ENCODE data around the gene ERICH2. TPM values are rescaled to one million over a fixed set of nuclear protein-coding genes. Genes with fewer than 3 reads are reported as not detected.

Gene ERICH2
- polyA plus RNA-seq, 1 of the 3 experiments (the other 2 are of a cell fraction): not detected

DNA sequence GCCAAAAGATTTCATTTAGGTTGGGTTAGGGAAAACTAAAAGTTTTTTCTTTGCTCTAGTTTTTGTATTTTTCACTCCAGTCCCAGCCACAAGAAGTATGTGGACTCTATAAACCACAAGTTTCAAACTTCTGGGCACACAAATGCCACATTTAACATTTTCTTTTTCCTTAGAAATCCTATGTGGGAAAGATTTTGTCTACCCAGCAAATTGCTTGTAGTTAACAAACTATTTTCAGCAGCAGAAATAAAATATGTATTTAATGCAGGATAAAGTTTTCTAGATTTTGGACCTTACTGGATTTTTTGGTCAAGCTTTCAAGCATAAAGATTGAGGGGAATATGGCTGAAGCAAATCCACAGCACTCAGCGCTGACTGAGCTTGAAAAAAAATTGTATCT lies 9.1 kb downstream of the ERICH2 start (continued):
- TF ChIP-seq, protein P1, sequence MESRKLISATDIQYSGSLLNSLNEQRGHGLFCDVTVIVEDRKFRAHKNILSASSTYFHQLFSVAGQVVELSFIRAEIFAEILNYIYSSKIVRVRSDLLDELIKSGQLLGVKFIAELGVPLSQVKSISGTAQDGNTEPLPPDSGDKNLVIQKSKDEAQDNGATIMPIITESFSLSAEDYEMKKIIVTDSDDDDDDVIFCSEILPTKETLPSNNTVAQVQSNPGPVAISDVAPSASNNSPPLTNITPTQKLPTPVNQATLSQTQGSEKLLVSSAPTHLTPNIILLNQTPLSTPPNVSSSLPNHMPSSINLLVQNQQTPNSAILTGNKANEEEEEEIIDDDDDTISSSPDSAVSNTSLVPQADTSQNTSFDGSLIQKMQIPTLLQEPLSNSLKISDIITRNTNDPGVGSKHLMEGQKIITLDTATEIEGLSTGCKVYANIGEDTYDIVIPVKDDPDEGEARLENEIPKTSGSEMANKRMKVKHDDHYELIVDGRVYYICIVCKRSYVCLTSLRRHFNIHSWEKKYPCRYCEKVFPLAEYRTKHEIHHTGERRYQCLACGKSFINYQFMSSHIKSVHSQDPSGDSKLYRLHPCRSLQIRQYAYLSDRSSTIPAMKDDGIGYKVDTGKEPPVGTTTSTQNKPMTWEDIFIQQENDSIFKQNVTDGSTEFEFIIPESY (IDR thresholded peaks at IDR 0.05; ENCODE audit: borderline replicate concordance, low read depth): no peak
- TF ChIP-seq POLR2AphosphoS5 (IDR thresholded peaks at IDR 0.05; ENCODE audit: low read depth, low read length) (no peak), NRF1 (IDR thresholded peaks at IDR 0.05; ENCODE audit: low read depth, low read length) (no peak), FOXM1 (IDR thresholded peaks at IDR 0.05; ENCODE audit: low read depth) (no peak), EZH2phosphoT487 (IDR thresholded peaks at IDR 0.05; ENCODE audit: borderline replicate concordance, low read depth) (no peak)
- TF ChIP-seq, protein P2, sequence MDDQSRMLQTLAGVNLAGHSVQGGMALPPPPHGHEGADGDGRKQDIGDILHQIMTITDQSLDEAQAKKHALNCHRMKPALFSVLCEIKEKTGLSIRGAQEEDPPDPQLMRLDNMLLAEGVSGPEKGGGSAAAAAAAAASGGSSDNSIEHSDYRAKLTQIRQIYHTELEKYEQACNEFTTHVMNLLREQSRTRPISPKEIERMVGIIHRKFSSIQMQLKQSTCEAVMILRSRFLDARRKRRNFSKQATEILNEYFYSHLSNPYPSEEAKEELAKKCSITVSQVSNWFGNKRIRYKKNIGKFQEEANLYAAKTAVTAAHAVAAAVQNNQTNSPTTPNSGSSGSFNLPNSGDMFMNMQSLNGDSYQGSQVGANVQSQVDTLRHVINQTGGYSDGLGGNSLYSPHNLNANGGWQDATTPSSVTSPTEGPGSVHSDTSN (IDR thresholded peaks at IDR 0.05): no peak

DNA sequence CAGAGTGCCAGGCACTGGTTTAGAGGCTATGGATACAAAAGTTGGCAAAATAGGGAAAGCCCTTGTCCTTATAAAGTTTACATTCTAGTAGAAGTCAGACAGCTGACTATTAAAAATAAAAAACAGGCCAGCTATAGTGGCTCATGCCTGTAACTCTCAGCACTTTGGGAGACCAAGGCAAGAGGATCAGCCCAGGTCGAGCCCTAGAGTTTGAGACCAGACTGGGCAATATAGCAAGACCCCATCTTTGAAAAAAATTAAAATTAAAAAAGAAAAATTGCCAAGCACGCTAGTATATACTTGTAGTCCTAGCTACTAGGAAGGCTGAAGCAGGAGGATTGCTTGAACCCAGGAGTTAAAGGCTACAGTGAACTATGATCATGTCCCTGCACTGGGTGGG lies 12.5 kb downstream of the ERICH2 start:
- WGBS (ENCODE audit: low lambda C conversion rate): 9% methylated on average over 2 of the region's 2 CpGs
- CTCF ChIA-PET: no interaction called here
- H4K20me1 ChIP-seq (ENCODE audit: insufficient read depth): no peaks in the 10 kb centered on the region

More for the DNA sequence above, 12.5 kb downstream of the ERICH2 start:
- no peaks in the 10 kb centered on the region for H3K79me2 ChIP-seq (ENCODE audit: insufficient read depth)
- no peaks in the 10 kb centered on the region for H3K36me3 ChIP-seq (replicated peaks in 1 of 2; ENCODE audit: control insufficient read depth in 1 of 2, insufficient read depth in 2 of 2, low read length in 1 of 2)
- H3K9ac ChIP-seq: no peak overlapping the region
- no peak for DNase-seq
- H2AFZ ChIP-seq (ENCODE audit: low read depth): no peak overlapping the region
- TF ChIP-seq, protein P1 (IDR thresholded peaks at IDR 0.05; ENCODE audit: borderline replicate concordance, low read depth): no peak
- TF ChIP-seq NRF1 (IDR thresholded peaks at IDR 0.05; ENCODE audit: low read depth, low read length) (no peak), CHD2 (IDR thresholded peaks at IDR 0.05; ENCODE audit: low read length, partially characterized antibody) (no peak), TEAD4 (IDR thresholded peaks at IDR 0.05; ENCODE audit: borderline replicate concordance, insufficient read depth) (no peak), JUND (IDR thresholded peaks at IDR 0.05) (no peak), YY1 (IDR thresholded peaks at IDR 0.05; ENCODE audit: low read depth) (no peak), TCF12 (IDR thresholded peaks at IDR 0.05) (no peak), TAF1 (IDR thresholded peaks at IDR 0.05; ENCODE audit: borderline replicate concordance, low read depth, low read length) (no peak), FOSL2 (IDR thresholded peaks at IDR 0.05; ENCODE audit: borderline replicate concordance, low read depth) (no peak), SIN3A (IDR thresholded peaks at IDR 0.05; ENCODE audit: borderline replicate concordance, low read depth, low read length) (no peak), FOXJ3 (CRISPR knock-in tag; IDR thresholded peaks at IDR 0.05) (no peak), POLR2AphosphoS5 (IDR thresholded peaks at IDR 0.05; ENCODE audit: low read depth, low read length) (no peak), SMC3 (IDR thresholded peaks at IDR 0.05; ENCODE audit: low read depth, low read length) (no peak)
- TF ChIP-seq, protein P3, sequence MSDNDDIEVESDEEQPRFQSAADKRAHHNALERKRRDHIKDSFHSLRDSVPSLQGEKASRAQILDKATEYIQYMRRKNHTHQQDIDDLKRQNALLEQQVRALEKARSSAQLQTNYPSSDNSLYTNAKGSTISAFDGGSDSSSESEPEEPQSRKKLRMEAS (IDR thresholded peaks at IDR 0.05; ENCODE audit: low read depth): no peak
- TF ChIP-seq, protein P2 (IDR thresholded peaks at IDR 0.05): no peak
- no peaks in the 10 kb centered on the region for H3F3A ChIP-seq (replicated peaks; ENCODE audit: insufficient read depth)
- no peaks in the 10 kb centered on the region for H3K9me3 ChIP-seq
- H3K4me1 ChIP-seq (ENCODE audit: control insufficient read depth in 1 of 2, insufficient read depth in 2 of 2, low read depth in 1 of 2, low read length in 1 of 2): no peaks in the 10 kb centered on the region
- H3K27ac ChIP-seq (ENCODE audit: low read depth in 2 of 2, low read length in 1 of 2): no peak overlapping the region
- peaks cover 7% of the 10 kb centered on the region; the same call in 1 of the 2 replicates for H3K27me3 ChIP-seq (ENCODE audit: insufficient read depth)
- no peak overlapping the region for H3K4me3 ChIP-seq (ENCODE audit: low read depth in 2 of 2, low read length in 1 of 2)
- POLR2A ChIA-PET: no interaction called here
- H3K9me2 ChIP-seq: no peaks in the 10 kb centered on the region
- no peak overlapping the region for H3K4me2 ChIP-seq

Measured in SK-N-SH (cell line).